ENCODE results near the gene DAB1. TPM values are rescaled to one million over a fixed set of nuclear protein-coding genes. Genes with fewer than 3 reads are reported as not detected.

The DAB1 gene
- total RNA-seq, 1 experiment from 2014 or later, result not detected

DNA sequence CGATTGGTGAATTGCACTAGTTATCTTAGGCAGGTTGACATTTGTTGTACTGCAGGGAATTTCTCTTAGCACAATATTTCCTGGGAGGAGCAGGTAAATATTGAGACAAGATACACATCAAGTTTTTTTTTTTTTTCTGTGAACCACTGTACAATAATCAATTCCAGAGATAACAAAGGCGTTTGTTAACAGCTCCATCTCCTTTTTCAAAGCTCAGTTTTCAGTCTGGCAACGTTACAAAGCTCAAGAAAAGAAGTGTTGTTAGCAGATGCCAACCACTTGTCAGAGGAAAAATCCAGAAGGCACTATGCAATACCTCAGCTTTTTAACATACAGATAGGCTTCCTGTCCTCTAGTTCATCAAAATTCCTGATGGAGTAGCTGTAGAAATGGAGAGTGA is 40.9 kb upstream of the DAB1 start (continued):
- TF ChIP-seq, protein P1, sequence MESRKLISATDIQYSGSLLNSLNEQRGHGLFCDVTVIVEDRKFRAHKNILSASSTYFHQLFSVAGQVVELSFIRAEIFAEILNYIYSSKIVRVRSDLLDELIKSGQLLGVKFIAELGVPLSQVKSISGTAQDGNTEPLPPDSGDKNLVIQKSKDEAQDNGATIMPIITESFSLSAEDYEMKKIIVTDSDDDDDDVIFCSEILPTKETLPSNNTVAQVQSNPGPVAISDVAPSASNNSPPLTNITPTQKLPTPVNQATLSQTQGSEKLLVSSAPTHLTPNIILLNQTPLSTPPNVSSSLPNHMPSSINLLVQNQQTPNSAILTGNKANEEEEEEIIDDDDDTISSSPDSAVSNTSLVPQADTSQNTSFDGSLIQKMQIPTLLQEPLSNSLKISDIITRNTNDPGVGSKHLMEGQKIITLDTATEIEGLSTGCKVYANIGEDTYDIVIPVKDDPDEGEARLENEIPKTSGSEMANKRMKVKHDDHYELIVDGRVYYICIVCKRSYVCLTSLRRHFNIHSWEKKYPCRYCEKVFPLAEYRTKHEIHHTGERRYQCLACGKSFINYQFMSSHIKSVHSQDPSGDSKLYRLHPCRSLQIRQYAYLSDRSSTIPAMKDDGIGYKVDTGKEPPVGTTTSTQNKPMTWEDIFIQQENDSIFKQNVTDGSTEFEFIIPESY (IDR thresholded peaks at IDR 0.05; ENCODE audit: extremely low read depth, insufficient replicate concordance, low read length), result no peak
- TF ChIP-seq JUND (IDR thresholded peaks at IDR 0.05), result no peak
- no peak for TF ChIP-seq SRF (IDR thresholded peaks at IDR 0.05; ENCODE audit: low read depth)
- TF ChIP-seq RAD21 (IDR thresholded peaks at IDR 0.05; ENCODE audit: low read depth), result no peak
- no peak for TF ChIP-seq EGR1 (IDR thresholded peaks at IDR 0.05; ENCODE audit: low read depth)

GRCh38 chr1:57463343-57463742 is 39.5 kb upstream of the DAB1 start:
- Histone ChIP-seq H3K9me2 (ENCODE audit: insufficient read depth) (no peaks in the 10 kb centered on the region), H3K79me2 (ENCODE audit: insufficient read depth, low read length) (no peaks in the 10 kb centered on the region), H4K20me1 (ENCODE audit: insufficient read depth) (no peaks in the 10 kb centered on the region), H3K27me3 (ENCODE audit: insufficient read depth, low read length) (no peaks in the 10 kb centered on the region), H2AFZ (ENCODE audit: low read depth, low read length, poor library complexity, severe bottlenecking) (no peak overlapping the region), H3K9me3 (ENCODE audit: control insufficient read depth in 1 of 2, insufficient read depth in 1 of 2, low read depth in 1 of 2, low read length in 2 of 2) (peaks cover 0 to 4% of the 10 kb centered on the region in 2 experiments; a peak in 1 of 4 replicates), H3K4me1 (ENCODE audit: control insufficient read depth in 1 of 2, insufficient read depth in 2 of 2, low read length in 2 of 2) (no peaks in the 10 kb centered on the region), H3K4me3 (replicated peaks in 1 of 2; ENCODE audit: low read depth in 1 of 2, low read length in 2 of 2) (no peak overlapping the region), H3K4me2 (ENCODE audit: low read length) (no peak overlapping the region), H3K36me3 (ENCODE audit: control insufficient read depth in 1 of 2, insufficient read depth in 2 of 2, low read length in 2 of 2) (no peaks in the 10 kb centered on the region), H3K9ac (ENCODE audit: low read length) (no peak overlapping the region), H3K27ac (ENCODE audit: low read depth, low read length) (no peak overlapping the region)
- no TSS peak for BruUV-seq (replicated peaks)
- TF ChIP-seq ELF1 (IDR thresholded peaks at IDR 0.05; ENCODE audit: borderline replicate concordance, low read depth) (no peak), CBX3 (IDR thresholded peaks at IDR 0.05; ENCODE audit: low read depth) (no peak), SRF (IDR thresholded peaks at IDR 0.05; ENCODE audit: low read depth) (no peak), EZH2phosphoT487 (IDR thresholded peaks at IDR 0.05; ENCODE audit: borderline replicate concordance) (no peak), ZFX (IDR thresholded peaks at IDR 0.05) (no peak), POLR2A (IDR thresholded peaks at IDR 0.05; ENCODE audit: borderline replicate concordance, extremely low read depth, insufficient read depth, insufficient read length) (no peak), YY1 (IDR thresholded peaks at IDR 0.05; ENCODE audit: extremely low read depth, insufficient replicate concordance, low read depth, low read length) (no peak), RAD21 (IDR thresholded peaks at IDR 0.05; ENCODE audit: low read depth) (no peak), TCF7L2 (IDR thresholded peaks at IDR 0.05; ENCODE audit: borderline replicate concordance, extremely low read depth, insufficient read depth, insufficient read length) (no peak), EZH2 (IDR thresholded peaks at IDR 0.05) (no peak), SIN3A (IDR thresholded peaks at IDR 0.05; ENCODE audit: low read depth) (no peak), JUND (IDR thresholded peaks at IDR 0.05) (no peak), ATF3 (IDR thresholded peaks at IDR 0.05) (no peak), CEBPB (IDR thresholded peaks at IDR 0.05; ENCODE audit: low read depth) (no peak)
- TF ChIP-seq, protein P1 (IDR thresholded peaks at IDR 0.05; ENCODE audit: extremely low read depth, insufficient replicate concordance, low read length), result no peak
- TF ChIP-seq, protein P2, sequence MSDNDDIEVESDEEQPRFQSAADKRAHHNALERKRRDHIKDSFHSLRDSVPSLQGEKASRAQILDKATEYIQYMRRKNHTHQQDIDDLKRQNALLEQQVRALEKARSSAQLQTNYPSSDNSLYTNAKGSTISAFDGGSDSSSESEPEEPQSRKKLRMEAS (IDR thresholded peaks at IDR 0.05), result no peak
- DNase-seq (ENCODE audit: low read depth, low spot score) (no peak), ATAC-seq (no peak)
- POLR2A ChIA-PET, result no interaction called here
- RAD21 ChIA-PET (ENCODE audit: low non-redundant PET in 1 of 2, low total read pairs in 2 of 2, uncharacterized antibody in 2 of 2, unreplicated experiment in 2 of 2), result no interaction called here
- CTCF ChIA-PET, result no interaction called here
- intact Hi-C loops (cut with micrococcal nuclease), result no loop called here

Measured in HCT116 (cell line).